Measurements from ENCODE around the gene MOSPD3. TPM values are rescaled to one million over a fixed set of nuclear protein-coding genes. Genes with fewer than 3 reads are reported as not detected.
A peak's percentile ranks its signal among the peaks of the same experiment; 100 is the strongest.

The MOSPD3 gene
- total RNA-seq, 1 donor from 2014 or later: 17.0 TPM

DNA sequence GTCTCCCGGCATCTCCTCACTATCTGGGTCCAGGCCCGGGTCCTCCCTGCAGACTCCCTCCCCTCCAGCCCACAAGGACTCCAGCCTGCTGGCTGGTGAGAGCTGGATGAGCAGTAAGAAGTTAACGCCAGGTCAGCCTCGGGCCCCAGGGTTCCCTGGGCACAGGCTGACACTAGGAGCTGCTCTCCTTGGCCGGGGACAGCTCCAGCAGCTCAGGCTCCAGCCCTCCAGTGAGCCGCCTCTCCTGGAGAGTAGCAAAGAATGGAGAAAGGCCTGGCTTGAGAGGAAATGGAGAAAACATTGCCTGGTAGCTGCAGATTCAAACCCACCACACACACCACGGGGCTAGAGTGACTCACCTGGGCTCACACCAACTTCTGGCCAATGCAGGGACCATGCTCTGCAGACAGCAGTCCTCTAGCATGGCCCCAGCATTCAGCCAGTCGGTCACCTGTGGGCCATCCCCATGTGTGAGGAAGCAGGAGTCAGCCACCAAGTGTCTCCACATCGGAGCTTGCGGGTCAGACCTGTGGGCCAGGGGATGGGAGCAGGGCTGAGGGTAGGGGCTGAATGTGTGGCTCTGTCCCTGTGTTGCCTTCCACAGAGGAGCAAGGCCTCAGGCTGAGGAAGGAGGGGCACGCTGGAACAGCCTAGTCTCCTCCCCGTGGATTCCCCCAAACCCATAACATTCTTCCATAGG, 45.2 kb upstream of the MOSPD3 start:
- no peak overlapping the region for H3K4me3 ChIP-seq (ENCODE audit: low read depth, low read length)
- TF ChIP-seq, protein P1, sequence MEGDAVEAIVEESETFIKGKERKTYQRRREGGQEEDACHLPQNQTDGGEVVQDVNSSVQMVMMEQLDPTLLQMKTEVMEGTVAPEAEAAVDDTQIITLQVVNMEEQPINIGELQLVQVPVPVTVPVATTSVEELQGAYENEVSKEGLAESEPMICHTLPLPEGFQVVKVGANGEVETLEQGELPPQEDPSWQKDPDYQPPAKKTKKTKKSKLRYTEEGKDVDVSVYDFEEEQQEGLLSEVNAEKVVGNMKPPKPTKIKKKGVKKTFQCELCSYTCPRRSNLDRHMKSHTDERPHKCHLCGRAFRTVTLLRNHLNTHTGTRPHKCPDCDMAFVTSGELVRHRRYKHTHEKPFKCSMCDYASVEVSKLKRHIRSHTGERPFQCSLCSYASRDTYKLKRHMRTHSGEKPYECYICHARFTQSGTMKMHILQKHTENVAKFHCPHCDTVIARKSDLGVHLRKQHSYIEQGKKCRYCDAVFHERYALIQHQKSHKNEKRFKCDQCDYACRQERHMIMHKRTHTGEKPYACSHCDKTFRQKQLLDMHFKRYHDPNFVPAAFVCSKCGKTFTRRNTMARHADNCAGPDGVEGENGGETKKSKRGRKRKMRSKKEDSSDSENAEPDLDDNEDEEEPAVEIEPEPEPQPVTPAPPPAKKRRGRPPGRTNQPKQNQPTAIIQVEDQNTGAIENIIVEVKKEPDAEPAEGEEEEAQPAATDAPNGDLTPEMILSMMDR (conservative IDR thresholded peaks at IDR 0.05; ENCODE audit: low read depth, low read length): no peak
- no peak for DNase-seq (ENCODE audit: low read depth)

- TF ChIP-seq, protein P1 (conservative IDR thresholded peaks at IDR 0.05; ENCODE audit: low read depth, low read length): no peak
- no peak for DNase-seq (ENCODE audit: low read depth)
- no peak overlapping the region for H3K4me3 ChIP-seq (ENCODE audit: low read depth, low read length)
Measured at GRCh38 chr7:100567751-100568175, 44.6 kb upstream of the MOSPD3 start.

- no peak for DNase-seq (ENCODE audit: low read depth)
- no peak overlapping the region for H3K4me3 ChIP-seq (ENCODE audit: low read depth, low read length)
- TF ChIP-seq, protein P1 (conservative IDR thresholded peaks at IDR 0.05; ENCODE audit: low read depth, low read length): no peak
Measured at GRCh38 chr7:100568176-100568895, 44.0 kb upstream of the MOSPD3 start.

GRCh38 chr7:100568896-100569844, 43.2 kb upstream of the MOSPD3 start:
- TF ChIP-seq, protein P1 (conservative IDR thresholded peaks at IDR 0.05; ENCODE audit: low read depth, low read length): peak; percentile 36
- H3K4me3 ChIP-seq (ENCODE audit: low read depth, low read length): peak overlapping the region; percentile 39
- no peak for DNase-seq (ENCODE audit: low read depth)

DNA sequence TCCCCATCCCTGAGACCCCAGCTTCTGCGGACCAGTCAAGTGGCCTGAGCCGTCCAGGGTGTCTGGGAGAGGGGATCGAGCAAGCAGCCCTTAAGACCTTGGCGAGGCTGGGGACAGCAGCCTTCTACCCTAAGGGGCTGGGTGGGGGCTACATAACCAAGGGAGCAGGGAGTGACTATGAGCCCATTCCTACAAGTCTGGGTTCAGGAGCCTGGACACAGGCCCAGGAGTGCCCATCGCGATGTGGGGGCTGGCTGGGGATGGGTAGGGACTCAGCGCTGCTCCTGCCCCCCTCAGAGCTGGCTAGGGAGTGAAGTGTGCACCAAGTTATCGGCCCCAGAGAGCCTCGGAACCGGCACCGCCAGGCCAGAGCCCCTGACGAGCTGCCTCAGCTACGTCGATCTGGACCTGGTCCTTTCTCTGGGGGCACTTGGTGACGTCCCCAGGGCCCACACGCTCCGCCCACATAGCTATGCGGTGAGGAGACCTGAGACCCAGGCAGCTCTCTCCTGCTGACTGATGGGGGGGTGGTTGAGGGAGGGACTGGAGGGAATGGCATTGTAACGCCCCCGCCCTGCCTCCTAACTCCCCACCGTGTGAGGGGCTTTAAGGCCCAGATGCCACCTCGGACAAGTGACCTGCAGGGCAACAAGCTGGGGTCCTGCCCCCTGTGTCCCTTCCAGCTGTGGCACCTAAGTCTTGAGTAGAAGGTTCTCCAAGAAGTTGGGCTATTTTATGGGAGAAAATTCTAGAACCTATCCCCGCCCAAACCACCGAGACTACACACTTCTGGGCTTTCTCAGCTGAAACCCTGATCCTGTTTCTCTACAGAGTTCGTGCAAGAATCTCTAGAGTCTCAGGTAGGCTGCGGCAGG, 41.1 kb upstream of the MOSPD3 start:
- H3K4me3 ChIP-seq (ENCODE audit: low read depth, low read length): no peak overlapping the region
- no peak for DNase-seq (ENCODE audit: low read depth)
- TF ChIP-seq, protein P1 (conservative IDR thresholded peaks at IDR 0.05; ENCODE audit: low read depth, low read length): no peak

DNA sequence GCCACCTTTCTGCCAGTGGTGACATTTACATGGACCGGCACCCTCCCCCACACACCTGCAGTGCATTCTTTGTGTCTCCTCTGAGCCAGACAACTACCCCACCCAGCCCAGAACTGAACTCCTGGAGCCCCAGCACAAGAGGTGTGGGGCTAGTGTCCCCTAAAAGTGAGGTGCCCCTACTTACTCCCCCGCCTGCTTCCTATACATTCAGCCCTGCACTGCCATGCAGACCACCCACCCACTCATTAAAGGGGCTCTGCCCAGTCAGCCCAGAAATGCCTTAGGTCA, 40.6 kb upstream of the MOSPD3 start:
- no peak overlapping the region for H3K4me3 ChIP-seq (ENCODE audit: low read depth, low read length)
- TF ChIP-seq, protein P1 (conservative IDR thresholded peaks at IDR 0.05; ENCODE audit: low read depth, low read length): no peak
- DNase-seq (ENCODE audit: low read depth): no peak
